Adipocyte (in vitro differentiated cells): ENCODE measurements around the gene GAB2.

Source experiments
- DNase-seq: peaks from one replicate; pipeline ENCODE4 v3.0.0-alpha.2; 2015; ENCODE audit warnings: low read depth
- H3K27me3 ChIP-seq: replicated peaks from 2 replicates; pipeline ENCODE4 v1.7.0; 2013; ENCODE audit warnings: mild to moderate bottlenecking, low read length, moderate library complexity; ENCODE audit not compliant: control insufficient read depth, insufficient read depth
- H3K36me3 ChIP-seq: 2 replicates; pipeline ENCODE4 v1.7.0; 2013; ENCODE audit warnings: low read length, mild to moderate bottlenecking, moderate library complexity; ENCODE audit not compliant: control insufficient read depth, insufficient read depth, severe bottlenecking
- H3K4me1 ChIP-seq: 2 replicates; pipeline ENCODE4 v1.7.0; 2013; ENCODE audit warnings: mild to moderate bottlenecking, low read length, moderate library complexity; ENCODE audit not compliant: control insufficient read depth, insufficient read depth
- H3K4me3 ChIP-seq: 2 replicates; pipeline ENCODE4 v1.7.0; 2013; ENCODE audit warnings: mild to moderate bottlenecking, low read length, moderate library complexity
- H3K9ac ChIP-seq: 2 replicates; pipeline ENCODE4 v1.7.0; 2013; ENCODE audit warnings: mild to moderate bottlenecking, low read length, moderate library complexity
- H3K9me3 ChIP-seq: 2 replicates; pipeline ENCODE4 v1.7.0; 2013; ENCODE audit warnings: mild to moderate bottlenecking, low read length, moderate library complexity; ENCODE audit not compliant: control insufficient read depth

The GAB2 gene

DNA sequence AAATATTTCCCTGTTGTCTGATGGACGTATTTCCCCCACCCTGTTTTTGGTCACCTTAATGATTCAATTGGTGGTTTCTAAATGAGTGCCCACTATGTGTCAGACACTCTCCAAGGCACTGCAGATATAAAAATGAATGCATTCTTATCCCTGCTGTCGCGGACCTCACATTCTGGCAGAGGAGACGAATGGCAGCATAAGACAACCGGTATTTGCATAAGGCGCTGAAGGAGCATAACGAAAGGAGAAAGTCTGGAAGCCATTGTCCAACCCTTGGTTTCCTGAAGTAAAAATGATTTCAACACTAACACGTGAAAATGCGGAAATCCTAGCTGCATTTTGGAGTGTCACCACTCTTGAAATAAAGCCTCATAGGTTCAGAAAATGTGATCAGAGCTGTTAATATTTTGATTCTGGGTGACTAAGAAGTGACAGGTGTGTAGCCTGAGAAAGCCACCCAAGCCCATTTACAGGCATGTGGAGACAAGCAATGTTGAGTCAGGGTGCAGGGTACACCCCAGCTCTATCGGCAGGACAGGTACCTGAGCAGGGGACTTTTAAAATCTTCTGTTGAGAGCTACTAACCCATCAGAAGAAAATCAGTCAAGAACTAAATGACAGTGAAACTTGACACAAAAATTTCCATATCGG, 10.1 kb upstream of the GAB2 start:
- Histone ChIP-seq H3K9me3 (no peaks in the 10 kb centered on the region), H3K4me1 (peaks cover 10% of the 10 kb centered on the region), H3K36me3 (no peaks in the 10 kb centered on the region), H3K27me3 (no peaks in the 10 kb centered on the region), H3K4me3 (no peak overlapping the region), H3K9ac (no peak overlapping the region)
- DNase-seq, result no peak

DNA sequence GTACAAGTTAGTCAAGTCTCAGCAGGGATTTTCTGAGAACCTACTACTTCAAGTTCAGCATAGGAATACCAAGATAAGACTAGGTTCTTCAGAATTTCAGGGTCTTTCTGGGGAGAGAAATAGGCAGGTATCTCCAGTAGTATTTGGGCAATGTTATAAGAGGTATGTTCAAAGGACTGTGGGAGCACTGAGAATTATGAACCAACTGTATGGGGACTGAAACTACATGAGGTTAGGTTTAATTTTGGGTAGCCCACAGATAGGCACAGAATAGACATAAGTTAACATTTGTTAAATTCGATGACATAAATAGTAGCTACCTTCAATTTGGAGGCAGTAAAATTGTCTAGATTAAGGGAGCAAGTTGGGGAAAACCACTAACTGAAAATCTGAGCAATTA, 9.2 kb upstream of the GAB2 start:
- no peak overlapping the region for H3K4me3 ChIP-seq
- no peaks in the 10 kb centered on the region for H3K36me3 ChIP-seq
- H3K9ac ChIP-seq, result no peak overlapping the region
- no peaks in the 10 kb centered on the region for H3K27me3 ChIP-seq
- no peak for DNase-seq
- H3K4me1 ChIP-seq, result peaks cover 7% of the 10 kb centered on the region
- H3K9me3 ChIP-seq, result no peaks in the 10 kb centered on the region

- Histone ChIP-seq H3K27me3 (no peaks in the 10 kb centered on the region), H3K9ac (no peak overlapping the region), H3K36me3 (no peaks in the 10 kb centered on the region), H3K9me3 (no peaks in the 10 kb centered on the region), H3K4me3 (no peak overlapping the region), H3K4me1 (peaks cover 10% of the 10 kb centered on the region)
- DNase-seq, result no peak
Observed at GRCh38 chr11:78425399-78426070, 7.9 kb upstream of the GAB2 start.

DNA sequence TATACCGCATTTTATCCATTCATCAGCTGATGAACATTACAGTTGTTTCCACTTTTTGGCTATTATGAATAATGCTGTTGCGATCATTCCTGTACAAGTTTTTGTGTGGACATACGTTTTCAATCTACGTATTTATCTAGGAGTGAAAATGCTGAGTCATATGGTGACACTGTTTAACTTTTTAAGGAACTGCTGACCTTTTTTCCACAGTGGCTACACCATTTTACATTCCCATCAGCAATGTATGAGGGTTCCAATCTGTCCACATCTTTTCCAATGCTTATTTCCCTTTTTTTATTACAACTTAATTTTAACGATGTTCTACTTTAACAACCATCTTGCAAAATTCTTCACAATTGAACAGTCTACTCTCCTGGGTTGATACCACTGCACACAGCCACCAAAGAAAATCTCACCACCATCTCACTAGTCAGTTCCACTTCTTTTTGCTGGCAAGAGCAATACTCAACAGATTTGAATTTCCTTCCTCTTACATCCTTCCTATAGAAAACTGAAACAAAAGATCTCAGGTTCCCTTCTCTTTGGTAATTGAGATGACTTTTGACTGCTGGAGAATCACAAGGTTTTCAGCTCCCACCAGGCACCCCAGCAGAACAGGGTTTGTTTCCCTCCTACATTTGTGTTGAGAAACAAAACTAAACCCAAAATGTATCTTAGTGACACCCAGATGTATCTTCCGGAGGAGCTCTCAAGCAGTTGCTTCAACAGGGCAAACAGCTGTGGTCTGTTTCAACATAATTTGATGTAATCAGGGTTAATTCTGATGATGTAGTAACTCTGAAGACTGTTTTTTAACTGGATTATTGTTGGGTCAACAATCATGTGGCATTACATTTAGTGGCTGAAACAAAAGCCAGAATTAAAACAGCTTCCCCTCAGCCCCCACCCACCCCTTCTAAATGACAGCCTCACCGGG, 7.0 kb upstream of the GAB2 start:
- Histone ChIP-seq H3K4me3 (no peak overlapping the region), H3K4me1 (peaks cover 17% of the 10 kb centered on the region), H3K9me3 (no peaks in the 10 kb centered on the region), H3K9ac (no peak overlapping the region), H3K36me3 (no peaks in the 10 kb centered on the region), H3K27me3 (no peaks in the 10 kb centered on the region)
- DNase-seq, result peak; percentile 81

- Histone ChIP-seq H3K4me3 (no peak overlapping the region), H3K4me1 (peaks cover 28% of the 10 kb centered on the region), H3K9ac (no peak overlapping the region), H3K36me3 (no peaks in the 10 kb centered on the region), H3K9me3 (no peaks in the 10 kb centered on the region), H3K27me3 (no peaks in the 10 kb centered on the region)
- DNase-seq, result no peak
Observed at GRCh38 chr11:78423241-78423640, 5.6 kb upstream of the GAB2 start.

GRCh38 chr11:78420796-78421209, 3.2 kb upstream of the GAB2 start:
- Histone ChIP-seq H3K36me3 (no peaks in the 10 kb centered on the region), H3K9ac (no peak overlapping the region), H3K9me3 (no peaks in the 10 kb centered on the region), H3K27me3 (no peaks in the 10 kb centered on the region), H3K4me1 (peaks cover 37% of the 10 kb centered on the region), H3K4me3 (peak overlapping the region; percentile 21)
- DNase-seq, result peak; percentile 32

DNA sequence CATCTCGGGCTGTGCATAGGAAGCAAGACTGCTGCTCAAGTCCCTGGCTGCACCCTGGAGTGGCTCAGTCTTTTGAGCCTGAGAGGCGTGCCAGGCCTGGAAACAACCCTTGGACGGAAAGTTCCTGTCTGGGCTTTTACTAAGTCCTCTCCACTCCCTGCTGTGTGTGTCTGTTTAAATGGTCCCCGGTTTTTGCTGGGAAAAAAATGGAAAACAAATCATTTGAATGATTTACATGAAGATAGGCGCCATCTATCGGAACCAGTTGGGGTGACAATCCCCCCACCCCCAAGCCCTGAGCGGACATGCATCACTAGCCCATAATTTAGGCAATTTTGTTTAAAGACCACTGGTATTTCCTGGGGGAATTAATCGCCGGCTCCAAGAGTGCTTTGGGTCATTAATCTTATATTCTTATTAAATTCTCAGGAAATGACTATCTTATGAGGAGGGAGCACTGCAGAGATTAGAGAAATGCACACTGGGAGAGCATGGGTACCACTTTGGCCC, 2.7 kb upstream of the GAB2 start:
- H3K27me3 ChIP-seq, result no peaks in the 10 kb centered on the region
- peak overlapping the region; percentile 84 for H3K4me3 ChIP-seq
- H3K36me3 ChIP-seq, result no peaks in the 10 kb centered on the region
- peaks cover 38% of the 10 kb centered on the region for H3K4me1 ChIP-seq
- H3K9me3 ChIP-seq, result no peaks in the 10 kb centered on the region
- DNase-seq, result peak; percentile 93
- H3K9ac ChIP-seq, result peak overlapping the region; percentile 43

DNA sequence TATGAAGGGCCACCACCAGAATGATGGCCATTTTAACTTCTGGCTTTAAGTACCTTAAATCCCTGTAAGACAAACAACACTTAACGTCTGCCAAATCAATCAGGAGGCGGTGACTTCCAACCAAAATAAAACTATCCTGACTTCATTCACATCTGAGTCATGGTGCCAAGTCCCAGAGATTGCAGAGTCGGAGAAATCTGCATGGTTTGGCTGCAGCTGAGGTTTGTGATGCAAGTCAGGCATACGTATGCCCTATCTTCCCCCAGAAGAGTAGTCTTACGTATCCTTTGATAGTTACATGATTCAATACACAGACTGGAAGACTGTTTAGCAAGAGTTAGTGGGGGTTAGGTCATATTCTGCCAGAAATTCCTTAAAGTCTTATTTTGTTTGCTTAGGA, 1.7 kb upstream of the GAB2 start:
- DNase-seq, result peak; percentile 95
- peak overlapping the region; percentile 84 for H3K4me3 ChIP-seq

DNA sequence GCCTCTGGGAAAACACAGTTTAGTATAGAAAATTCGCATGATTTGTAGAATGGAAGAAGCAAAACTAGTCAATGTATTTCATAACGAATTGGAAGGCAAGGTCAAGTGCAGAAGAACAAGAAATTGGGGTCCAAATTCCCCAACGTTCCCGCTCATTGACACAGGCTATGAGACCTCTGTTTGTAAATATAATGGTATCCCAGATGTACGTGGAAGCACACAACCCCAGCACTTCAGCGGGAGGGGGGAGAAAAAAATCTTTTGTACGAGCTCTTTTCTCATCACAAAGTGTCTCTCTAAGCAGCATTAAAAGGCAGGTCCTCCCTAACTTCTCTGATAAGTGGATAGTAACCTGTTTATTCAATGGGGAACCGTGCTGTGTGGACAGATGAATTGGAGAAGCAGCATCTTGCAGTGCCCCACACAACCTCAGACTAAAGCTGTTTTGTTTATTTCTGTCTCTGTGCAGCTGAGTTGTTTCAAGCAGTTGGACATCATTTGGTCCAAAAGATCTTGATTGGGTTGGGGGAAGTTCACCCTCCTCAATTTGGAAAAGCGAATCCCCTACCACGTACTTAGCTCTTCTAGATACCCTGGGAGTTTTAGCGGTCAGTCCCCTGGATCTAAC, 1.1 kb upstream of the GAB2 start:
- peak overlapping the region; percentile 84 for H3K4me3 ChIP-seq
- DNase-seq, result no peak
- peak overlapping the region; percentile 86 for H3K9ac ChIP-seq

More for the DNA sequence above, 1.7 kb upstream of the GAB2 start:
- H3K9me3 ChIP-seq, result no peaks in the 10 kb centered on the region
- peaks cover 37% of the 10 kb centered on the region for H3K4me1 ChIP-seq
- H3K9ac ChIP-seq, result peak overlapping the region; percentile 86
- H3K27me3 ChIP-seq, result no peaks in the 10 kb centered on the region
- no peaks in the 10 kb centered on the region for H3K36me3 ChIP-seq

DNA sequence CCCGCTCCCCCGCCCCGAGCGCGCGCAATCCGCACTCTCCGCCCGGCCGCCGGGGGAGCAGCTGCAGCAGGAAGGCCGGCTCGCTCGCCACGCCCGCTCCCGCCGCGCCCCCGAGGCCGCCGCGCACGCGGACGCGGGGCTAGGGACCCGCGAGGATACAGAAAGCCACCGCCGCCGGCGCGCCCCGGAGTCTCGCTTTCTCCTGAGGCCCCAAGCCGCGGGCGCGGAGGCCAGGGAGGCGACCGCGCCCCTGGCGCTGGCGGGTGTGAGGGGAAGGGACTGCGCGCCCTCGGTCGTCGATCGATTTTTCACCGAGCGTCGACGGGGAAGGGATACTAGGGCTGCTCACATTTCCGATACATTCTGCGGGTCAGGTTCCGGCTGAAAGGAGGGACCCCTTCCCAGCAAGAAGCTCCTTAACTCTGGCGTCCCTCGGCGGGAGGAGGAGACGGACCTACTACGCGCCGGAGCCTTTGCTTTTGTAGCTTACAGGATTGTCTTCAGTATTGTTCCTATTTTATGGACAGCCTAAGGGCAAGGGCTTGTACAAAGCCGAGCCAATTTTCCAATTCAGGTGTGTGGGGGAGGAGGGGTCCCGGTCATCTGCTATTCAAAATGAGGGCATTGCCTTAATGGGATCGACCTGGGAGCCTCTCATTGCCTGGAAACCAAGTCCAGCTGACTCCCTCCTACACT, 416 bp upstream of the GAB2 start:
- no peaks in the 10 kb centered on the region for H3K27me3 ChIP-seq
- DNase-seq, result peak; percentile 95

More for the DNA sequence above, 1.1 kb upstream of the GAB2 start:
- Histone ChIP-seq H3K4me1 (peaks cover 37% of the 10 kb centered on the region), H3K9me3 (no peaks in the 10 kb centered on the region), H3K27me3 (no peaks in the 10 kb centered on the region), H3K36me3 (no peaks in the 10 kb centered on the region)

More for the DNA sequence above, 416 bp upstream of the GAB2 start:
- peak overlapping the region; percentile 84 for H3K4me3 ChIP-seq
- no peaks in the 10 kb centered on the region for H3K36me3 ChIP-seq
- H3K9me3 ChIP-seq, result no peaks in the 10 kb centered on the region
- peaks cover 37% of the 10 kb centered on the region for H3K4me1 ChIP-seq
- peak overlapping the region; percentile 86 for H3K9ac ChIP-seq
